ENCODE data around the gene RHOC. TPM values are rescaled to one million over a fixed set of nuclear protein-coding genes. Genes with fewer than 3 reads are reported as not detected.

The RHOC gene
- total and polyA plus RNA-seq, 2 experiments from 2014 or later: 65.4 to 76.7 TPM

- no peaks in the 10 kb centered on the region for H3K9me3 Mint-ChIP-seq
- peaks cover 22% of the 10 kb centered on the region for H3K4me1 Mint-ChIP-seq
- H3K4me1 ChIP-seq (ENCODE audit: insufficient read depth): no peaks in the 10 kb centered on the region; the same call in none of the 2 replicates
- H3F3A ChIP-seq (replicated peaks; ENCODE audit: low read depth): no peaks in the 10 kb centered on the region
- no peak overlapping the region for H3K4me3 Mint-ChIP-seq
- no peak overlapping the region for H3K4me3 ChIP-seq
- no peak overlapping the region for H3K4me2 ChIP-seq
- H3K27me3 ChIP-seq (ENCODE audit: insufficient read depth): no peaks in the 10 kb centered on the region
- TF ChIP-seq, protein P1, sequence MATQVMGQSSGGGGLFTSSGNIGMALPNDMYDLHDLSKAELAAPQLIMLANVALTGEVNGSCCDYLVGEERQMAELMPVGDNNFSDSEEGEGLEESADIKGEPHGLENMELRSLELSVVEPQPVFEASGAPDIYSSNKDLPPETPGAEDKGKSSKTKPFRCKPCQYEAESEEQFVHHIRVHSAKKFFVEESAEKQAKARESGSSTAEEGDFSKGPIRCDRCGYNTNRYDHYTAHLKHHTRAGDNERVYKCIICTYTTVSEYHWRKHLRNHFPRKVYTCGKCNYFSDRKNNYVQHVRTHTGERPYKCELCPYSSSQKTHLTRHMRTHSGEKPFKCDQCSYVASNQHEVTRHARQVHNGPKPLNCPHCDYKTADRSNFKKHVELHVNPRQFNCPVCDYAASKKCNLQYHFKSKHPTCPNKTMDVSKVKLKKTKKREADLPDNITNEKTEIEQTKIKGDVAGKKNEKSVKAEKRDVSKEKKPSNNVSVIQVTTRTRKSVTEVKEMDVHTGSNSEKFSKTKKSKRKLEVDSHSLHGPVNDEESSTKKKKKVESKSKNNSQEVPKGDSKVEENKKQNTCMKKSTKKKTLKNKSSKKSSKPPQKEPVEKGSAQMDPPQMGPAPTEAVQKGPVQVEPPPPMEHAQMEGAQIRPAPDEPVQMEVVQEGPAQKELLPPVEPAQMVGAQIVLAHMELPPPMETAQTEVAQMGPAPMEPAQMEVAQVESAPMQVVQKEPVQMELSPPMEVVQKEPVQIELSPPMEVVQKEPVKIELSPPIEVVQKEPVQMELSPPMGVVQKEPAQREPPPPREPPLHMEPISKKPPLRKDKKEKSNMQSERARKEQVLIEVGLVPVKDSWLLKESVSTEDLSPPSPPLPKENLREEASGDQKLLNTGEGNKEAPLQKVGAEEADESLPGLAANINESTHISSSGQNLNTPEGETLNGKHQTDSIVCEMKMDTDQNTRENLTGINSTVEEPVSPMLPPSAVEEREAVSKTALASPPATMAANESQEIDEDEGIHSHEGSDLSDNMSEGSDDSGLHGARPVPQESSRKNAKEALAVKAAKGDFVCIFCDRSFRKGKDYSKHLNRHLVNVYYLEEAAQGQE (IDR thresholded peaks at IDR 0.05; ENCODE audit: unreplicated experiment): no peak
- no peak for TF ChIP-seq STAT1 (IDR thresholded peaks at IDR 0.05; ENCODE audit: unreplicated experiment)
- TF ChIP-seq CREB1 (CRISPR knock-in tag; IDR thresholded peaks at IDR 0.05; ENCODE audit: low read depth): no peak
- no peak for TF ChIP-seq CTCF (conservative IDR thresholded peaks at IDR 0.05; ENCODE audit: low read depth in 2 of 2)
- TF ChIP-seq POLR2AphosphoS5 (IDR thresholded peaks at IDR 0.05; ENCODE audit: low read depth): no peak
- no peak for TF ChIP-seq EZH2 (IDR thresholded peaks at IDR 0.05; ENCODE audit: low read depth, unreplicated experiment)
- TF ChIP-seq, protein P2, sequence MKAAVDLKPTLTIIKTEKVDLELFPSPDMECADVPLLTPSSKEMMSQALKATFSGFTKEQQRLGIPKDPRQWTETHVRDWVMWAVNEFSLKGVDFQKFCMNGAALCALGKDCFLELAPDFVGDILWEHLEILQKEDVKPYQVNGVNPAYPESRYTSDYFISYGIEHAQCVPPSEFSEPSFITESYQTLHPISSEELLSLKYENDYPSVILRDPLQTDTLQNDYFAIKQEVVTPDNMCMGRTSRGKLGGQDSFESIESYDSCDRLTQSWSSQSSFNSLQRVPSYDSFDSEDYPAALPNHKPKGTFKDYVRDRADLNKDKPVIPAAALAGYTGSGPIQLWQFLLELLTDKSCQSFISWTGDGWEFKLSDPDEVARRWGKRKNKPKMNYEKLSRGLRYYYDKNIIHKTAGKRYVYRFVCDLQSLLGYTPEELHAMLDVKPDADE (IDR thresholded peaks at IDR 0.05): no peak
- no peak for TF ChIP-seq JUNB (IDR thresholded peaks at IDR 0.05; ENCODE audit: unreplicated experiment)
- no peak for TF ChIP-seq ZNF114 (CRISPR knock-in tag; IDR thresholded peaks at IDR 0.05)
- TF ChIP-seq ZNF462 (CRISPR knock-in tag; IDR thresholded peaks at IDR 0.05): no peak
- no peak for TF ChIP-seq EZH2phosphoT487 (IDR thresholded peaks at IDR 0.05; ENCODE audit: unreplicated experiment)
- TF ChIP-seq ZNF331 (CRISPR knock-in tag; IDR thresholded peaks at IDR 0.05; ENCODE audit: low read depth): no peak
- no peak for TF ChIP-seq NANOG (IDR thresholded peaks at IDR 0.05; ENCODE audit: borderline replicate concordance)
- no peaks in the 10 kb centered on the region; the same call in 1 of the 2 replicates for H3K36me3 ChIP-seq (ENCODE audit: insufficient read depth)
- no peaks in the 10 kb centered on the region for H3K9me2 ChIP-seq (ENCODE audit: insufficient read depth)
- peaks cover 9% of the 10 kb centered on the region for H3K79me2 ChIP-seq (replicated peaks; ENCODE audit: insufficient read depth)
- ATAC-seq (peak; percentile 48), DNase-seq (ENCODE audit: low spot score) (no peak)
- no peak overlapping the region for H2AFZ ChIP-seq
- H3K27ac ChIP-seq (ENCODE audit: low read depth): no peak overlapping the region
- peaks cover 2% of the 10 kb centered on the region for H3K27me3 Mint-ChIP-seq (ENCODE audit: insufficient read depth, low read depth, poor library complexity)
- peaks cover 5% of the 10 kb centered on the region; the same call in 1 of the 2 replicates for H4K20me1 ChIP-seq (replicated peaks; ENCODE audit: insufficient read depth)
- peaks cover 14% of the 10 kb centered on the region for H3K36me3 Mint-ChIP-seq (ENCODE audit: low read depth)
- no peak overlapping the region for H3K27ac Mint-ChIP-seq
Measured at GRCh38 chr1:112686835-112687234, 20.1 kb downstream of the RHOC start.

All from GM23338 (cell line).